OCI-LY3 (cell line): ENCODE results near the gene EXD3.

ENCODE experiments used
- H2AFZ ChIP-seq: fragments of 200-600, 300-600 bp; shearing (Covaris generic); 2 replicates; pipeline ENCODE4 v1.6.0; 2014; ENCODE audit warnings: antibody characterized with exemption, low read depth, low read length
- H3K27ac ChIP-seq: fragments of 200-600, 300-600 bp; sonication (generic); 2 replicates; pipeline ENCODE4 v1.5.1; 2014; ENCODE audit warnings: mild to moderate bottlenecking, low read length, moderate library complexity, mixed read lengths
- H3K27me3 ChIP-seq: fragments of 200-600, 300-600 bp; sonication (generic); 2 replicates; pipeline ENCODE4 v1.6.1; 2014; ENCODE audit warnings: low read depth, low read length, mixed read lengths
- H3K36me3 ChIP-seq: fragments of 200-600, 300-600 bp; sonication (generic); replicated peaks from 2 replicates; pipeline ENCODE3; 2014; ENCODE audit warnings: low read depth, low read length, mixed read lengths
- H3K4me1 ChIP-seq: fragments of 300-600, 200-600 bp; sonication (generic); 2 replicates; pipeline ENCODE4 v1.6.1; 2014; ENCODE audit warnings: low read length, mixed read lengths
- H3K4me2 ChIP-seq: fragments of 200-600, 300-600 bp; sonication (generic); 2 replicates; pipeline ENCODE4 v1.6.1; 2014; ENCODE audit warnings: low read length, mixed read lengths
- H3K4me3 ChIP-seq: fragments of 300-600, 200-600 bp; sonication (generic); 2 replicates; pipeline ENCODE4 v1.5.1; 2014; ENCODE audit warnings: antibody characterized with exemption, mild to moderate bottlenecking, low read length, moderate library complexity
- H3K79me2 ChIP-seq: fragments of 300-600, 200-600 bp; shearing (Covaris generic); 2 replicates; pipeline ENCODE4 v1.6.1; 2014; ENCODE audit warnings: mild to moderate bottlenecking, low read length, mixed read lengths
- H3K9ac ChIP-seq: fragments of 300-600, 200-600 bp; shearing (Covaris generic); 2 replicates; pipeline ENCODE4 v1.6.0; 2014; ENCODE audit warnings: mild to moderate bottlenecking, low read length, moderate library complexity
- H3K9me3 ChIP-seq: fragments of 200-600, 300-600 bp; shearing (Covaris generic); 2 replicates; pipeline ENCODE4 v1.6.1; 2014; ENCODE audit warnings: low read length, mixed read lengths; ENCODE audit not compliant: insufficient read depth
- H4K20me1 ChIP-seq: fragments of 200-600, 300-600 bp; sonication (generic); 2 replicates; pipeline ENCODE4 v1.6.1; 2016; ENCODE audit warnings: low read length, mixed read lengths; ENCODE audit not compliant: insufficient read depth
- CTCF ChIP-seq: fragments of 200-600, 300-600 bp; sonication (generic); IDR thresholded peaks from 2 replicates; pipeline ENCODE4 v1.5.1; 2014; ENCODE audit warnings: antibody characterized with exemption, low read length, low read depth
- EZH2phosphoT487 ChIP-seq: fragments of 200-600 bp; shearing (Covaris generic); IDR thresholded peaks from 2 replicates; pipeline ENCODE4 v1.6.1; 2018; ENCODE audit warnings: antibody characterized with exemption, mixed run types, low read depth

The EXD3 gene

GRCh38 chr9:137318602-137319001 lies 104.4 kb downstream of the EXD3 start:
- no peak overlapping the region for H3K27ac ChIP-seq
- TF ChIP-seq EZH2phosphoT487, result no peak
- no peak for TF ChIP-seq CTCF
- H3K9ac ChIP-seq, result no peak overlapping the region
- no peaks in the 10 kb centered on the region for H3K9me3 ChIP-seq
- H4K20me1 ChIP-seq, result no peaks in the 10 kb centered on the region
- no peak overlapping the region for H3K4me2 ChIP-seq
- H3K36me3 ChIP-seq, result no peaks in the 10 kb centered on the region
- H3K4me1 ChIP-seq, result peaks cover 28% of the 10 kb centered on the region
- no peaks in the 10 kb centered on the region for H3K79me2 ChIP-seq
- H3K4me3 ChIP-seq, result no peak overlapping the region
- H2AFZ ChIP-seq, result no peak overlapping the region
- no peaks in the 10 kb centered on the region for H3K27me3 ChIP-seq

- Histone ChIP-seq H3K36me3 (no peaks in the 10 kb centered on the region), H3K4me2 (no peak overlapping the region), H3K27me3 (no peaks in the 10 kb centered on the region), H4K20me1 (no peaks in the 10 kb centered on the region), H3K9ac (no peak overlapping the region), H2AFZ (no peak overlapping the region), H3K4me3 (no peak overlapping the region), H3K79me2 (no peaks in the 10 kb centered on the region), H3K4me1 (peaks cover 28% of the 10 kb centered on the region), H3K9me3 (no peaks in the 10 kb centered on the region), H3K27ac (no peak overlapping the region)
- no peak for TF ChIP-seq EZH2phosphoT487
- no peak for TF ChIP-seq CTCF
These were observed 105.0 kb downstream of the EXD3 start for GRCh38 chr9:137317718-137318511.

GRCh38 chr9:137317021-137317717 lies 105.8 kb downstream of the EXD3 start:
- H4K20me1 ChIP-seq, result no peaks in the 10 kb centered on the region
- no peak overlapping the region for H2AFZ ChIP-seq
- H3K36me3 ChIP-seq, result no peaks in the 10 kb centered on the region
- H3K79me2 ChIP-seq, result no peaks in the 10 kb centered on the region
- H3K27me3 ChIP-seq, result no peaks in the 10 kb centered on the region
- H3K4me2 ChIP-seq, result peak overlapping the region; percentile 95
- 0 out of 2 replicates have a peak overlapping the region, but pooled peaks have one; percentile 53 for H3K27ac ChIP-seq
- H3K4me1 ChIP-seq, result peaks cover 28% of the 10 kb centered on the region
- TF ChIP-seq CTCF (no peak), EZH2phosphoT487 (no peak)
- H3K4me3 ChIP-seq, result peak overlapping the region; percentile 87
- no peaks in the 10 kb centered on the region for H3K9me3 ChIP-seq
- peak overlapping the region; percentile 94 for H3K9ac ChIP-seq
